GM18498 (cell line): Measurements from ENCODE around the gene MTSS2.

Source experiments
- ATAC-seq: cut with Tn5 transposase; IDR thresholded peaks from one replicate; pipeline ENCODE4 v1.9.1; 2021; ENCODE audit warnings: mild to moderate bottlenecking, moderate library complexity; ENCODE audit not compliant: unreplicated experiment

MTSS2 gene

GRCh38 chr16:70685938-70686375, at the start of gene MTSS2:
TSS of gene MTSS2 (minus strand) at chr16:70686053. CDS start at chr16:70685791, 262 bp downstream.
- no peak for ATAC-seq

GRCh38 chr16:70735141-70735979, 49.5 kb upstream of the MTSS2 start:
- ATAC-seq: no peak

GRCh38 chr16:70734522-70735095, 48.8 kb upstream of the MTSS2 start:
- ATAC-seq: no peak

- no peak for ATAC-seq
These were observed 45.1 kb upstream of the MTSS2 start for GRCh38 chr16:70730944-70731343.

- no peak for ATAC-seq
These were observed 44.2 kb upstream of the MTSS2 start for GRCh38 chr16:70730031-70730430.

GRCh38 chr16:70729292-70729691, 43.4 kb upstream of the MTSS2 start:
- no peak for ATAC-seq

GRCh38 chr16:70728150-70728549, 42.3 kb upstream of the MTSS2 start:
- no peak for ATAC-seq

- no peak for ATAC-seq
These were observed 41.1 kb upstream of the MTSS2 start for GRCh38 chr16:70726892-70727361.

GRCh38 chr16:70725912-70726828, 40.3 kb upstream of the MTSS2 start:
- no peak for ATAC-seq

- ATAC-seq: no peak
These were observed 39.4 kb upstream of the MTSS2 start for GRCh38 chr16:70725024-70725911.

- no peak for ATAC-seq
These were observed 38.5 kb upstream of the MTSS2 start for GRCh38 chr16:70724146-70725023.

- ATAC-seq: no peak
These were observed 37.9 kb upstream of the MTSS2 start for GRCh38 chr16:70723740-70724145.

- no peak for ATAC-seq
These were observed 35.5 kb upstream of the MTSS2 start for GRCh38 chr16:70721202-70721963.

- no peak for ATAC-seq
These were observed 34.8 kb upstream of the MTSS2 start for GRCh38 chr16:70720425-70721201.

- no peak for ATAC-seq
These were observed 31.2 kb upstream of the MTSS2 start for GRCh38 chr16:70717065-70717464.

- ATAC-seq: no peak
These were observed 30.1 kb upstream of the MTSS2 start for GRCh38 chr16:70715860-70716357.

- ATAC-seq: no peak
These were observed 29.4 kb upstream of the MTSS2 start for GRCh38 chr16:70715055-70715858.
